Activated T-helper 9 cell treated with anti-CD3 and anti-CD28 coated beads, Interleukin-2, amount 50 U/mL, for 16 hours (primary cell): ENCODE data around the gene ERCC1.
"Not testable (repeated sequence)": the region's sequence is repeated elsewhere in the genome, so short reads cannot be mapped to it uniquely, and the experiment has no call there.

Experiments
- DNase-seq: peaks from one replicate; pipeline ENCODE4 v3.0.0-alpha.2; 2020; ENCODE audit warnings: low read depth

The ERCC1 gene

DNA sequence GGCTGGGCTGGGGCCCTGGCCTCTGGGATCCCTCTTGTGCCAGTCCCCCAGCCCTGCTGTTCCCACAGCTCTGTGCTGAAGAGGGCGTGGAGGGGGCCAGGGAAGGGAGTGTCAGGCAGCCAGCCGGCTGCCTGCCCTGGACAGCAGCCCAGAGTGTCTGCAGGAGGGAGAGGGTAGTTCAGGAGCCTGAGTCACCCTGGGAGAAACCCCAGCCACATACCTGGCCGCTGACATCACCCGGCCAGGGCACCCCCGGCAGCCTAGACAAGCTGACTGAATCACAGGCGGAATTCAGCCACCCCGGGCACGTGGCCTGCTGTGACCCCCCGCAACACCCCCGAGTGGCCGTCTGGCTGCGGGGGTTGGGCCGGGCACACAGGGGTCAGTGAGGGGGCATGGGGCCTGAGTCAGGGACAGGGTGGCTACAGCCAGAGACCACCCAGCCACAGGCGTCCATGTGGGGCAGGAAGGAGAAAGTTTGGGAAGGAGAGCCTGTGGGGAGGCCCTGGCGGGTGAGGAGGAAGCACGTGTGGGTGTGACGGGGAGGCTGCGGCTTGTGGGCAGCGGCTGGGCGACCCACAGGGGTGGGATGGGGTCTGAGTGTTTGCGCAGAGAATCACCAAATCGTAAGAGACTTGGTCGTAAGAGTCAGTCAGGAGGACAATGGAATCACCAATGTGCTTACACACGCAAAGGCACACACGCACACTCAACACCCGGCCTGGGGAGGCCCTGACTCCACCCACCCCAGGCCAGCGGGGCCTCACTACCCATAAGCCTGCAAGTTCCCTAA lies 32.2 kb upstream of the ERCC1 start:
- DNase-seq = peak; percentile 67

- no peak for DNase-seq
Measured at GRCh38 chr19:45451850-45452387, 28.2 kb upstream of the ERCC1 start.

GRCh38 chr19:45451131-45451849 lies 27.6 kb upstream of the ERCC1 start:
- DNase-seq = no peak

DNA sequence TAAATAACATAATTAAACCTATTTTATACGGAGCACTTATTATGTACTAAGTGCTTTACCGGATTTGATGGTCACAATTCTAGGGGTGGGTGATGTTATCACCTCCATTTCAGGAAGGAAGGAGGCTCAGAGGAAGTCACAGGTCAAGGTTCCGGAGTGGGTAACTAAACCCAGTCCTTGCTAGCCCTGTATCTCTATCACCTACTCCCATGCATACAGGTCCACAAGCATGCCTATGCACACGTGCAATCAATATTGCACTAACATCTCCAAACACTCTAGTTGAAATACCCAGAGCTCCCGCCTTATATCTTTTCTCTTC lies 26.3 kb upstream of the ERCC1 start:
- DNase-seq = no peak

DNA sequence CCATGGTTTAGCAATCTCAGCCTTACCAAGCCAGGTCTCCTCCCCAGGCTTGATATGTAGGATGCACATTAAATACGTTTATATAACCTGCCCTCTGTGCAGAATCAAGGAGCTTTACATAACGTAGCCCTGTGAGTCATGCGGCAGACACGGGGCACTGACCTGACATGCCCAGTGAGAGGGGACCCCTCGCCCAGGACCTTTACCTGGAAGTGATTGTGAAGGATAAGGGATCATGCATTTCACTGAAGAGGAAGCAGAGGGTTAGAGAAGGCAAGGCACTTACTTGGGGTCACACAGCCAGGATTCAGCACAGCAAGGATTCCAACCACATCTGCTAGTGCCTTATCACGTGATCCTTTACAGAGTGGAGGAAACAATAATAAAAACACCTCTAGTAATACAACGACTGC lies 25.2 kb upstream of the ERCC1 start:
- no peak for DNase-seq

GRCh38 chr19:45448425-45448756 lies 24.7 kb upstream of the ERCC1 start:
- no peak for DNase-seq

DNA sequence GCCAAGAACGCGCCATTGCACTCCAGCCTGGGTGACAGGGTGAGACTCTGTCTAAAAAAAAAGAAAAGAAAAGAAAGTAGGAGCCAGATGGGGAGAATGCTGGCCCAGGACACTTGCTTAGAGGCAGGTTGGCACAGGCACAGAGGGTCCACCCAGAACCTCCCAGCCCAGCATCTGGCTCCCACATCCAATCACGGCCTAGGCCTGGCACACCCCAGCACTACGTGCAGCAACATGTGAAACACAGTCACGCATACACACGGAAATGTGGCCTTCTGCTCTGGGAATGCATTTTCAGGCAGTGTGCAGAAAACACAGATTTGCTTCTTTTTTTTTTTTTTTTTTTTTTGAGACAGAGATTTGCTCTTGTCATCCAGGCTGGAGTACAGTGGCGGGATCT lies 23.2 kb upstream of the ERCC1 start:
- DNase-seq = no peak

GRCh38 chr19:45446295-45446694 lies 22.6 kb upstream of the ERCC1 start:
- DNase-seq = no peak

DNA sequence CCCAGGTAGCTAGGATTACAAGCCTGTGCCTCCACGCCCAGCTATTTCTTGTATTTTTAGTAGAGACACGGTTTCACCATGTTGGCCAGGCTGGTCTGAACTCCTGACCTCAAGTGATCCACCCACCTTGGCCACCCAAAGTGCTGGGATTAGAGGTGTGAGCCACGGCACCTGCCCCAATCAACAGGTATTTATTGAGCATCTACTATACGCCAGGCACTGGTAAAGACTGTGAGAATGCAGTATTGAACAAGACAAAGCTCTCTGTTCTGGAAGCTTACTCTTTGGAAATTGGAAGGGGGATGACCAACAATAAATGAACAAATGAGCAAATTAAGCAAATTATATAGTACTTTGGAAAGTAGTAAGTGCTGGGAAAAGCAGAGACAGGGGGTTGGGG lies 21.4 kb upstream of the ERCC1 start:
- DNase-seq = no peak

DNA sequence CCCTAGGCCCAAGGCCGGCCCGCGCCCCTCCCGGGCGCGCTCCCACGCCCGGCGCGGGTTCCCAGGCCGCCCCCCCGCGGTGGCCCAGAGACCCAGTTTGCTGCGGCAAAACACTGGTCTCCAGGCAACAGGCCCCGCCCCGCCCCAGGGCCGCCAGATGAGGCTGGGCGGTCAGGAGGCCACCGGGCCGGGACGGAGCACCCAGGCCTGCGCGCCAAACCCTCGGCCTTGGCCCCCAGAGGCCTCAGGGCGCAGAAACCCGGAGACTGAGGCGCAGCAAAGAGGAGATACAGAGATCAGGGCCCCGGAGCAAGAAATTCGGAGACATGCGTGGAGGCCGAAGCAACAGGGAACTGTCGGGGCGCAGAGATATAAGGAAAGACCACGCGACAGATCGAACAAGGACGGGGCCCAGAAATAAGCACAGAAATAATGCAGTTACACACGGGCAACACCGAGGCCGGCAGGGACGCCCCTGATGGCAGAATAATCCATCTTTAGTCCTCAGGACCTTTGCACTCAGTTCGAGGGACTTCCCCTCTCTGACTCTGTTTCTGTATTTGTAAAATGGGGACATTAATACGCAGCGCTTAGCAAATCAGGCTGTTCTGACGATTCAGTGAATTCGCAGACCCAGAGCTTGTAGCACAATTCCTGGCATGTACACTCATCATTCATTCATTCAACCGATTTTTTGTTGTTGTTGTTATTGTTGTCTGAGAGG lies 20.8 kb upstream of the ERCC1 start:
- peak; percentile 77 for DNase-seq

- DNase-seq = peak; percentile 42
Measured at GRCh38 chr19:45443462-45444317, 20.0 kb upstream of the ERCC1 start.

GRCh38 chr19:45442778-45443461 lies 19.2 kb upstream of the ERCC1 start:
- no peak for DNase-seq

GRCh38 chr19:45442408-45442777 lies 18.7 kb upstream of the ERCC1 start:
- DNase-seq = no peak

DNA sequence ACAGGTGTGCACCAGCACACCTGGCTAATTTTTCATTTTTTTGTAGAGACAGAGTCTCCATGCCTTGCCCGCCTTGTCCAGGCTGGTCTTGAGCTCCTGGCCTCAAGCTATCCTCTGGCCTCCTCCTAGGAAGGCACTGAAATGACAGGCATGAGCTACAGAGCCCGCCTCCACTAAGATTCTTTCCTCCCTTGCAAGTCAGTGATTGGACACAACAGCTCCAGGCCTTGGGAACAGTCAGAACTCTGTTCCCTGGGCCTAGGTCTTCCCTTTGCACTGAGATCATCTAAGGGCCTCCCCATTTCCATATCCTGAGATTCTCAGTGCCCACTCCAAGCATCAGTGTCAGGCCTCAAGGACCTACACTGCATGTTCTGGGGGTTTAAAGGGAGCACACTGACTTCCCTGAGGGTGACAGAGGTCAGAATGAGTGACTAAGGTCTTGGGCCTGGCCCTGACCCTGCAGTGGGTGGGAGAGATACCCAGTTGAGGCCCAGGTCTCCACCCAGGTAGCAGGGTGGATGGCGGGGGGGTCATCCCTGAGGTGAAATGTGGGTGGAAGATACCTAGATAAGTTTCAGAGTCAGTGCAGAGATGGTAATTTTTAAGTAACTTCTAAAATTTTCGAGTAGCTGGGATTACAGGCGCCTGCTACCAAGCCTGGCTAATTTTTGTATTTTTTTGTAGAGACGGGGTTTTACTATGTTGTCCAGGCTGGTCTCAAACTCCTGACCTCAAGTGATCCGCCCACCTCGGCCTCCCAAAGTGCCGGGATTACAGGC lies 17.3 kb upstream of the ERCC1 start:
- no peak for DNase-seq

DNA sequence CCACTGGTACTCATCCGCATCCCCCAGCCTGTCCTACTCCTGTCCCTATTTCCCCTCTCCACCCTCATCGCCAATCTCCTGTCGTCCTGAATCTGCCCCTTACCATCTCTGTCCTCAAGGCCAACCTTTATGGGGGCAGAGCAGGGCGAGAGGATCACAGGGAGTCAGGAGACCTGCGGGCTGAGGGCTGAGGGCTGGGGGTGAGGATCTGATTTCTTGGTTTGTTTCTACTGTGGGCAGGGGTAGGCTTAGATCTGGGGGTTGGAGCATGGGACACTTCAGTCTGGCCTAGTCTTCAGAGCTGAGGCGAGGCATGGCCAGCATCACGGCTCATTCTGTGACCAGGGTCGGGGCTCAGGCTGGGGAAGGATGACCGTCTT lies 16.5 kb upstream of the ERCC1 start:
- no peak for DNase-seq

- peak; percentile 77 for DNase-seq
Measured at GRCh38 chr19:45439569-45440258, 16.0 kb upstream of the ERCC1 start.

DNA sequence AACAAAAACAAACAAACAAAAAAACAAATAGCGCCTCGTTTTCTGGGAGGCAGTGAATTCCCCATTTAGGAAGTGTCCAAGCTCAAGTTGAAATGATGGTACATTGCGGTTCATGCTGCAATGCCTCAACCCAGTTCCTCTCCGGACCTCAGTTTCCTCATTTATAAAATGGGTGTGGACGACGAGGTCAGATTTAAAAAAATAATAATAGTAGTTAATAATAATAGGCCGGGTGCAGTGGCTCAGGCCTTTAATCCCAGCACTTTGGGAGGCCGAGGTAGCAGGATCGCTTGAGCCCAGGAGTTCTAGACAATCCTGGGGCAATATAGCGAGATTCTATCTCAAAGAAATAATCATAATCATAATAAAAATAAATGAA lies 15.5 kb upstream of the ERCC1 start:
- DNase-seq = no peak

- no peak for DNase-seq
Measured at GRCh38 chr19:45437328-45437727, 13.6 kb upstream of the ERCC1 start.

- DNase-seq = not testable (repeated sequence)
Measured at GRCh38 chr19:45432543-45432942, 8.8 kb upstream of the ERCC1 start.

- not testable (repeated sequence) for DNase-seq
Measured at GRCh38 chr19:45431008-45431407, 7.3 kb upstream of the ERCC1 start.
